Mucosa of stomach (tissue), 1 donor: ENCODE data around the gene BRICD5.
"Not testable (repeated sequence)": the region's sequence is repeated elsewhere in the genome, so short reads cannot be mapped to it uniquely, and the experiment has no call there.

Experiments
- H3K27me3 ChIP-seq: one replicate; pipeline ENCODE4 v1.7.0; 2013; ENCODE audit warnings: mild to moderate bottlenecking, low read length; ENCODE audit not compliant: control insufficient read depth, insufficient read depth
- H3K36me3 ChIP-seq: one replicate; pipeline ENCODE4 v1.7.0; 2013; ENCODE audit warnings: low read length; ENCODE audit not compliant: control insufficient read depth, insufficient read depth
- H3K4me1 ChIP-seq: one replicate; pipeline ENCODE4 v1.7.0; 2013; ENCODE audit warnings: mild to moderate bottlenecking, low read length; ENCODE audit not compliant: control insufficient read depth, insufficient read depth
- H3K4me3 ChIP-seq: one replicate; pipeline ENCODE4 v1.7.0; 2013; ENCODE audit warnings: low read length
- H3K9ac ChIP-seq: one replicate; pipeline ENCODE4 v1.7.0; 2013; ENCODE audit warnings: mild to moderate bottlenecking, low read length, moderate library complexity
- H3K9me3 ChIP-seq: one replicate; pipeline ENCODE4 v1.7.0; 2013; ENCODE audit warnings: mild to moderate bottlenecking, low read length, moderate library complexity; ENCODE audit not compliant: control insufficient read depth
- donor health status: Pancreatic carcinoma.

The BRICD5 gene

GRCh38 chr16:2244926-2245795 lies 34.5 kb upstream of the BRICD5 start:
- Histone ChIP-seq H3K27me3 (no peaks in the 10 kb centered on the region), H3K9ac (no peak overlapping the region), H3K4me3 (no peak overlapping the region), H3K9me3 (no peaks in the 10 kb centered on the region), H3K4me1 (peaks cover 2% of the 10 kb centered on the region), H3K36me3 (peaks cover 19% of the 10 kb centered on the region)

DNA sequence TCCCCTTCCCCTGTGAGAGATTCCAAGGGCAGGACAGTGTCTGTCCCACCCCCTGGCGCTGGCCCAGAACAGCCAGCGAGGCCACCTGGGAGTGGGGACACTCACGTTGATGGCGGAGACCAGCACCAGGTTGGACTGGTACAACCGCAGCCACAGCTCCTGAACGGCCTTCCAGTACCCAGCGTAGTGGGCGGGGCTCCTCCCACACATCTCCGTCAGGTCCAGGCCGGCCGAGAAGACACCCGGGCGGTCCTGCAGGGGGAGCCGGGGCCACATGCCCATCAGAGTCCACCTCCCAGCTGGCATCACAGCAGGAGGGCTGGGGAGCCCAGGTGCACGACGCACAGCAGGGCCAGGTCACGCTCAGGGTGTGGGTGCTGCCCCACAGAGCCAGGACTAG lies 33.6 kb upstream of the BRICD5 start:
- peaks cover 19% of the 10 kb centered on the region for H3K36me3 ChIP-seq
- no peaks in the 10 kb centered on the region for H3K4me1 ChIP-seq
- H3K9me3 ChIP-seq = no peaks in the 10 kb centered on the region
- no peak overlapping the region for H3K4me3 ChIP-seq
- no peak overlapping the region for H3K9ac ChIP-seq
- no peaks in the 10 kb centered on the region for H3K27me3 ChIP-seq

DNA sequence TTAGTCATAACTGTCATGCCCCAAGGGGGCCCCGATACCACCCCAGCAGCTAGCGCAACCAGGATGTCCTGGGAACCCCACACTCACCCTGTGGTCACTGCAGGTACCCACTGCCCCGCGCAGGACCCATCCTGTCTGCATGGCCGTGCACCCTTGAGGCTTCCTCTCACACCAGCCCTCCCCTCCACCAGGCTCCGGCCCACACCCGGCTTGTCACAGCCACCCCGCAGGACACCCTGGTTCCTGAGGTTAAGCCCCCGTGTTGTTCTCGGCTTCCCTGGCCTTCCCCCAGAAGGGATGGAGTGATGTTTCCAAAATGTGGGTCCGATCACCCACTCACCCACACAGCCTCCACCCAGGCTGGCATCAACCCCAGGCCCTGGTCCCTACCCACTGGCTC lies 33.1 kb upstream of the BRICD5 start:
- no peak overlapping the region for H3K9ac ChIP-seq
- no peak overlapping the region for H3K4me3 ChIP-seq
- H3K4me1 ChIP-seq = no peaks in the 10 kb centered on the region
- no peaks in the 10 kb centered on the region for H3K27me3 ChIP-seq
- peaks cover 19% of the 10 kb centered on the region for H3K36me3 ChIP-seq
- H3K9me3 ChIP-seq = no peaks in the 10 kb centered on the region

GRCh38 chr16:2243031-2243528 lies 32.4 kb upstream of the BRICD5 start:
- H3K36me3 ChIP-seq = peaks cover 19% of the 10 kb centered on the region
- peaks cover 4% of the 10 kb centered on the region for H3K27me3 ChIP-seq
- peaks cover 5% of the 10 kb centered on the region for H3K4me1 ChIP-seq
- H3K9ac ChIP-seq = no peak overlapping the region
- H3K9me3 ChIP-seq = no peaks in the 10 kb centered on the region
- no peak overlapping the region for H3K4me3 ChIP-seq

GRCh38 chr16:2242598-2242997 lies 31.9 kb upstream of the BRICD5 start:
- Histone ChIP-seq H3K4me3 (no peak overlapping the region), H3K4me1 (peaks cover 10% of the 10 kb centered on the region), H3K36me3 (peaks cover 19% of the 10 kb centered on the region), H3K27me3 (peaks cover 8% of the 10 kb centered on the region), H3K9ac (no peak overlapping the region), H3K9me3 (no peaks in the 10 kb centered on the region)

DNA sequence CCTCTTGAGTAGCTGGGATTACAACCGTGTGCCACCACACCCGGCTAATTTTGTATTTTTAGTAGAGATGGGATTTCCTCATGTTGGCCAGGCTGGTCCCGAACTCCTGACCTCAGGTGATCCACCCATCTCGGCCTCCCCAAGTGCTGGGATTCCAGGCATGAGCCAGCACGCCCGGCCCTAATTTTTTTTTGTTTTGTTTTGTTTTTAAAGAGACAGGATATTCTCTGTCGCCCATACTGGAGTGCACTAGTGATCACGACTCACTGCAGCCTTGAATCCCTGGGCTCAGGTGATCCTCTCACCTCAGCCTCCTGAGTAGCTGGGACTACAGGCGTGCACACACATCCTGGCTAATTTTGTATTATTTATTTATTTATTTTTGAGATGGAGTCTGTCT lies 29.7 kb upstream of the BRICD5 start:
- H3K4me1 ChIP-seq = peaks cover 25% of the 10 kb centered on the region

GRCh38 chr16:2238838-2239675 lies 28.4 kb upstream of the BRICD5 start:
- Histone ChIP-seq H3K4me3 (no peak overlapping the region), H3K27me3 (peaks cover 27% of the 10 kb centered on the region), H3K36me3 (peaks cover 14% of the 10 kb centered on the region), H3K4me1 (peaks cover 25% of the 10 kb centered on the region), H3K9ac (no peak overlapping the region), H3K9me3 (no peaks in the 10 kb centered on the region)

More for the DNA sequence above, 29.7 kb upstream of the BRICD5 start:
- not testable (repeated sequence) for H3K9me3 ChIP-seq, H3K4me3 ChIP-seq, H3K9ac ChIP-seq
- H3K36me3 ChIP-seq = peaks cover 14% of the 10 kb centered on the region
- H3K27me3 ChIP-seq = peaks cover 27% of the 10 kb centered on the region

GRCh38 chr16:2238150-2238837 lies 27.6 kb upstream of the BRICD5 start:
- Histone ChIP-seq H3K9ac (no peak overlapping the region), H3K27me3 (peaks cover 27% of the 10 kb centered on the region), H3K9me3 (no peaks in the 10 kb centered on the region), H3K4me1 (peaks cover 25% of the 10 kb centered on the region), H3K4me3 (no peak overlapping the region), H3K36me3 (peaks cover 13% of the 10 kb centered on the region)

DNA sequence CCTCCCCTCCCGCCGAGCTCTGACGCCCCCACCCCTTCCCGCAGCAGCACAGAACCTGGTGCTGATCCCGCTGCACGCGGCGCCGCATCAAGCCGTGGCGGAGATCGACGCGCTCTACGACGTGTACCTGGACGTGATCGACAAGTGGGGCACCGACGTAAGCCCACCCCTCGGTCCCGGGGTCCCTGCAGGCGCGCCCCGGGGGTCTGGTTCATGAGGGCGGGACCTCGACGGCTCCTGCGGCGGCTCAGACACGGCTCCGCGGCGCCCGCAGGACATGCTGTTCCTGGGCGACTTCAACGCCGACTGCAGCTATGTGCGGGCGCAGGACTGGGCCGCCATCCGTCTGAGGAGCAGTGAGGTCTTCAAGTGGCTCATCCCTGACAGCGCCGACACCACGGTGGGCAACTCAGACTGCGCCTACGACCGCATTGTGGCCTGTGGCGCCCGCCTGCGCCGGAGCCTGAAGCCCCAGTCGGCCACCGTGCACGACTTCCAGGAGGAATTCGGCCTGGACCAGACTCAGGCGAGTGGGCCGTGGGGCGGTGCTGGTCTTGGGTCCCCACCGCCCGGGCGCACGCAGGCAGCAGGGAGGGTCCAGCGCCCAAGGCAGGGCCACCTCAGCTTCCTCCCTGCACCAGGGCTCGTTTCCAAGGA lies 27.0 kb upstream of the BRICD5 start:
- Histone ChIP-seq H3K4me1 (peaks cover 25% of the 10 kb centered on the region), H3K27me3 (peaks cover 27% of the 10 kb centered on the region), H3K9me3 (no peaks in the 10 kb centered on the region), H3K9ac (no peak overlapping the region), H3K36me3 (peaks cover 6% of the 10 kb centered on the region), H3K4me3 (no peak overlapping the region)

DNA sequence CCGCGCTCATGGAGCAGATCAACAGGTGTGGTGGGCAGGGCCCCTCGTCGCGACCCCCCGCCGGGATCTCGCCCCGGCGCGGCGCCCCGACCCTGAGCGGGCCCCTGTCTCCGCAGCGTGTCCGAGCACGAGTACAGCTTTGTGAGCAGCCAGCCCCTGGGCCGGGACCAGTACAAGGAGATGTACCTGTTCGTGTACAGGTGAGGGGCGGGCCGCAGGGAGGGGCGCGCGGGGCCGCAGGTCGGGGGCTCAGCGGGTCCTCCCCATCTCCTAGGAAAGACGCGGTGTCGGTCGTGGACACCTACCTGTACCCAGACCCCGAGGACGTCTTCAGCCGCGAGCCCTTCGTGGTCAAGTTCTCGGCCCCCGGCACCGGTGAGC lies 26.4 kb upstream of the BRICD5 start:
- Histone ChIP-seq H3K27me3 (peaks cover 27% of the 10 kb centered on the region), H3K4me3 (no peak overlapping the region), H3K36me3 (peaks cover 5% of the 10 kb centered on the region)

GRCh38 chr16:2236337-2237101 lies 25.9 kb upstream of the BRICD5 start, which contains the start of gene DNASE1L2:
DNASE1L2 (plus strand) TSS chr16:2236444; CDS start chr16:2236817, 373 bp downstream.
- peaks cover 5% of the 10 kb centered on the region for H3K36me3 ChIP-seq
- H3K9ac ChIP-seq = no peak within 1 kb of the TSS
- no peak within 1 kb of the TSS for H3K4me3 ChIP-seq
- H3K9me3 ChIP-seq = no peaks in the 10 kb centered on the region
- peaks cover 27% of the 10 kb centered on the region for H3K27me3 ChIP-seq
- peaks cover 25% of the 10 kb centered on the region for H3K4me1 ChIP-seq

More for the DNA sequence above, 26.4 kb upstream of the BRICD5 start:
- no peak overlapping the region for H3K9ac ChIP-seq
- H3K9me3 ChIP-seq = no peaks in the 10 kb centered on the region
- peaks cover 25% of the 10 kb centered on the region for H3K4me1 ChIP-seq
